ENCODE data around the gene NUAK2. TPM values are rescaled to one million over a fixed set of nuclear protein-coding genes. Genes with fewer than 3 reads are reported as not detected.

The NUAK2 gene
- polyA plus RNA-seq, 1 donor from 2014 or later = 1.4 TPM

DNA sequence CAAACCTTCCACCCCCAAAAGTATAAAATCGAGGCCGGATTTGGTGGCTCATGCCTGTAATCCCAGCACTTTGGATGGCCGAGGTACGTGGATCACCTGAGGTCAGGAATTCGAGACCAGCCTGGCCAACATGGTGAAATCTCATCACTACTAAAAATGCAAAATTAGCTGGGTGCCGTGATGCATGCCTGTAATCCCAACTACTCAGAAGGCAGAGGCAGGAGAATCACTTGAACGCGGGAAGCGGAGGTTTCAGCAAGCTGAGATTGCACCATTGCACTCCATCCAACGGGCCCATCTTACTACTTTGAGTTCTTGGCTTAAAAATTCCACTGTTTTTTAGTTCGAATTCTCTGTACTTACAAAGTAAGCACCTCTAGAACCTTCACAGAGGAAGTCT, 24.2 kb upstream of the NUAK2 start:
- no peak overlapping the region for H3K9ac ChIP-seq (ENCODE audit: low read length)
- H3K79me2 ChIP-seq (replicated peaks; ENCODE audit: insufficient read depth, low read length) = no peaks in the 10 kb centered on the region
- H2AFZ ChIP-seq (ENCODE audit: low read depth, low read length) = no peak overlapping the region
- H3K36me3 ChIP-seq (ENCODE audit: insufficient read depth, low read length) = no peaks in the 10 kb centered on the region
- no peaks in the 10 kb centered on the region for H3K9me2 ChIP-seq (ENCODE audit: insufficient read depth, low read length)
- TF ChIP-seq, protein P1, sequence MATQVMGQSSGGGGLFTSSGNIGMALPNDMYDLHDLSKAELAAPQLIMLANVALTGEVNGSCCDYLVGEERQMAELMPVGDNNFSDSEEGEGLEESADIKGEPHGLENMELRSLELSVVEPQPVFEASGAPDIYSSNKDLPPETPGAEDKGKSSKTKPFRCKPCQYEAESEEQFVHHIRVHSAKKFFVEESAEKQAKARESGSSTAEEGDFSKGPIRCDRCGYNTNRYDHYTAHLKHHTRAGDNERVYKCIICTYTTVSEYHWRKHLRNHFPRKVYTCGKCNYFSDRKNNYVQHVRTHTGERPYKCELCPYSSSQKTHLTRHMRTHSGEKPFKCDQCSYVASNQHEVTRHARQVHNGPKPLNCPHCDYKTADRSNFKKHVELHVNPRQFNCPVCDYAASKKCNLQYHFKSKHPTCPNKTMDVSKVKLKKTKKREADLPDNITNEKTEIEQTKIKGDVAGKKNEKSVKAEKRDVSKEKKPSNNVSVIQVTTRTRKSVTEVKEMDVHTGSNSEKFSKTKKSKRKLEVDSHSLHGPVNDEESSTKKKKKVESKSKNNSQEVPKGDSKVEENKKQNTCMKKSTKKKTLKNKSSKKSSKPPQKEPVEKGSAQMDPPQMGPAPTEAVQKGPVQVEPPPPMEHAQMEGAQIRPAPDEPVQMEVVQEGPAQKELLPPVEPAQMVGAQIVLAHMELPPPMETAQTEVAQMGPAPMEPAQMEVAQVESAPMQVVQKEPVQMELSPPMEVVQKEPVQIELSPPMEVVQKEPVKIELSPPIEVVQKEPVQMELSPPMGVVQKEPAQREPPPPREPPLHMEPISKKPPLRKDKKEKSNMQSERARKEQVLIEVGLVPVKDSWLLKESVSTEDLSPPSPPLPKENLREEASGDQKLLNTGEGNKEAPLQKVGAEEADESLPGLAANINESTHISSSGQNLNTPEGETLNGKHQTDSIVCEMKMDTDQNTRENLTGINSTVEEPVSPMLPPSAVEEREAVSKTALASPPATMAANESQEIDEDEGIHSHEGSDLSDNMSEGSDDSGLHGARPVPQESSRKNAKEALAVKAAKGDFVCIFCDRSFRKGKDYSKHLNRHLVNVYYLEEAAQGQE (IDR thresholded peaks at IDR 0.05; ENCODE audit: borderline replicate concordance) = no peak
- TF ChIP-seq MXI1 (conservative IDR thresholded peaks at IDR 0.05; ENCODE audit: poor library complexity, severe bottlenecking) = no peak
- no peak for TF ChIP-seq TAF1 (IDR thresholded peaks at IDR 0.05; ENCODE audit: low read depth)
- TF ChIP-seq, protein P2, sequence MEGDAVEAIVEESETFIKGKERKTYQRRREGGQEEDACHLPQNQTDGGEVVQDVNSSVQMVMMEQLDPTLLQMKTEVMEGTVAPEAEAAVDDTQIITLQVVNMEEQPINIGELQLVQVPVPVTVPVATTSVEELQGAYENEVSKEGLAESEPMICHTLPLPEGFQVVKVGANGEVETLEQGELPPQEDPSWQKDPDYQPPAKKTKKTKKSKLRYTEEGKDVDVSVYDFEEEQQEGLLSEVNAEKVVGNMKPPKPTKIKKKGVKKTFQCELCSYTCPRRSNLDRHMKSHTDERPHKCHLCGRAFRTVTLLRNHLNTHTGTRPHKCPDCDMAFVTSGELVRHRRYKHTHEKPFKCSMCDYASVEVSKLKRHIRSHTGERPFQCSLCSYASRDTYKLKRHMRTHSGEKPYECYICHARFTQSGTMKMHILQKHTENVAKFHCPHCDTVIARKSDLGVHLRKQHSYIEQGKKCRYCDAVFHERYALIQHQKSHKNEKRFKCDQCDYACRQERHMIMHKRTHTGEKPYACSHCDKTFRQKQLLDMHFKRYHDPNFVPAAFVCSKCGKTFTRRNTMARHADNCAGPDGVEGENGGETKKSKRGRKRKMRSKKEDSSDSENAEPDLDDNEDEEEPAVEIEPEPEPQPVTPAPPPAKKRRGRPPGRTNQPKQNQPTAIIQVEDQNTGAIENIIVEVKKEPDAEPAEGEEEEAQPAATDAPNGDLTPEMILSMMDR (IDR thresholded peaks at IDR 0.05; ENCODE audit: poor library complexity, severe bottlenecking) = no peak
- no peak for TF ChIP-seq EZH2 (IDR thresholded peaks at IDR 0.05; ENCODE audit: borderline replicate concordance, insufficient read depth, low read length, poor library complexity, severe bottlenecking)
- no peak for TF ChIP-seq SMC3 (conservative IDR thresholded peaks at IDR 0.05; ENCODE audit: poor library complexity)
- no peak for TF ChIP-seq POLR2AphosphoS5 (IDR thresholded peaks at IDR 0.05)
- TF ChIP-seq RAD21 (conservative IDR thresholded peaks at IDR 0.05) = no peak
- TF ChIP-seq EP300 (conservative IDR thresholded peaks at IDR 0.05; ENCODE audit: poor library complexity, severe bottlenecking) = no peak
- peaks cover 9% of the 10 kb centered on the region for H3F3A ChIP-seq (ENCODE audit: insufficient read depth, low read length, poor library complexity, severe bottlenecking)
- peak overlapping the region; percentile 79 for H3K27ac ChIP-seq (ENCODE audit: low read length)
- no peaks in the 10 kb centered on the region for H3K27me3 ChIP-seq (ENCODE audit: insufficient read depth, low read depth, low read length)
- H3K9me3 ChIP-seq (ENCODE audit: low read length) = no peaks in the 10 kb centered on the region
- H3K4me2 ChIP-seq (ENCODE audit: low read length) = no peak overlapping the region
- no peak overlapping the region for H3K4me3 ChIP-seq (ENCODE audit: low read length)
- no peaks in the 10 kb centered on the region for H4K20me1 ChIP-seq (ENCODE audit: insufficient read depth)

DNA sequence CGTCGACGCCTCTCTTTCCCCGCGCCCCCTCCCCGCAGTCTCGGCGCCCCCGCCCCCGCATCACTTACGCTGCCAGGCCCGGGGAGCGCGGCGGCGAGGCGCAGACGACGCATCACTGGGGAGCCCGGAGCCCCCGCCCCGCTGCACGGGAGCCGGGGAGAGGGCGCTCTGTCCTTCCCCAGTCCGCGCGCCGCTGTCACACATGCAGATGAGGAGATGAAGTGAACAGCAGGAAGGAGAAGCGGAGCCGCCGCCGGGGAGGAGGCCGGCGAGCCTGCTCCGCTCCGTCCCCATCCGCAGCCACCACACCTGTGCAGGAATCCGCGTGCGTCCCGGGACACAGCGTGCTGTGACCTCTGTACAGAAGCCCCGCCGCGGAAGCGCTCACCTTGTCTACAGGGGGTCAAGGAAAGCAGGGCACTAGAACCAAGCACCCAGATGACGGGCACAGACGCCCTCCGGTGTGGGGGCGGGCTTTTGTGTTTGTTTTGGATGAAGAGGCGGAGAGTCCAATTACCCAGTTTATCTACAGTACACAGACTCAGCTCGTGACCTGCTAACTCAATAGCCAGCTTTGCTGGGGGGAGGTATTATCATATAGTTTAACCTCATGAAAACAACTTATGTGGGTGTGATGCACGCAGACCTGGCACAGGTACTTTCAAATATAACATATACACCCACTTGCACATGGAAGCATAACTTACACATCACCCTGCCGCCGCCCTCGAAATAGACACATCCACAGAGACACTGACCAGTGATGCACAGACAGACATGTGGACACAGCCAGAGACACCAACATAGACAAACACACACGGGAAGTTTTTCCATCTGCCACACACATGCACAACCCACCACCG, 22.8 kb upstream of the NUAK2 start:
- Histone ChIP-seq H3K36me3 (ENCODE audit: insufficient read depth, low read length) (no peaks in the 10 kb centered on the region), H3K4me2 (ENCODE audit: low read length) (peak overlapping the region; percentile 49), H3K27me3 (ENCODE audit: insufficient read depth, low read depth, low read length) (no peaks in the 10 kb centered on the region), H3K9me2 (ENCODE audit: insufficient read depth, low read length) (no peaks in the 10 kb centered on the region), H3K4me3 (ENCODE audit: low read length) (peak overlapping the region; percentile 71), H3F3A (ENCODE audit: insufficient read depth, low read length, poor library complexity, severe bottlenecking) (peaks cover 8% of the 10 kb centered on the region), H3K79me2 (replicated peaks; ENCODE audit: insufficient read depth, low read length) (no peaks in the 10 kb centered on the region), H3K9ac (ENCODE audit: low read length) (peak overlapping the region; percentile 70), H4K20me1 (ENCODE audit: insufficient read depth) (no peaks in the 10 kb centered on the region), H3K9me3 (ENCODE audit: low read length) (no peaks in the 10 kb centered on the region), H3K27ac (ENCODE audit: low read length) (peak overlapping the region; percentile 37), H2AFZ (ENCODE audit: low read depth, low read length) (peak overlapping the region; percentile 58)
- peak; percentile 16 for TF ChIP-seq EP300 (conservative IDR thresholded peaks at IDR 0.05; ENCODE audit: poor library complexity, severe bottlenecking)
- TF ChIP-seq EZH2 (IDR thresholded peaks at IDR 0.05; ENCODE audit: borderline replicate concordance, insufficient read depth, low read length, poor library complexity, severe bottlenecking) = no peak
- peak; percentile 46 for TF ChIP-seq TAF1 (IDR thresholded peaks at IDR 0.05; ENCODE audit: low read depth)
- TF ChIP-seq SMC3 (conservative IDR thresholded peaks at IDR 0.05; ENCODE audit: poor library complexity) = no peak
- TF ChIP-seq POLR2AphosphoS5 (IDR thresholded peaks at IDR 0.05) = peak; percentile 5
- TF ChIP-seq, protein P1 (IDR thresholded peaks at IDR 0.05; ENCODE audit: borderline replicate concordance) = no peak
- TF ChIP-seq RAD21 (conservative IDR thresholded peaks at IDR 0.05) = no peak
- TF ChIP-seq, protein P2 (IDR thresholded peaks at IDR 0.05; ENCODE audit: poor library complexity, severe bottlenecking) = no peak
- peak; percentile 20 for TF ChIP-seq MXI1 (conservative IDR thresholded peaks at IDR 0.05; ENCODE audit: poor library complexity, severe bottlenecking)
